CD4-positive, alpha-beta memory T cell (primary cell): ENCODE measurements around the gene LANCL1. TPM values are rescaled to one million over a fixed set of nuclear protein-coding genes. Genes with fewer than 3 reads are reported as not detected.

Experiments
- CTCF ChIA-PET: fragments of 350-600 bp; sonication (Branson Sonifier 250); formaldehyde crosslinking; loops from one replicate; lab custom pipeline; 2021; ENCODE audit warnings: inconsistent platforms; ENCODE audit not compliant: partially characterized antibody; lab: Charles Lee
- POLR2A ChIA-PET: fragments of 350-600 bp; sonication (Branson Sonifier 250); formaldehyde crosslinking; loops from one replicate; lab custom pipeline; 2021; ENCODE audit not compliant: partially characterized antibody; lab: Charles Lee
- DNase-seq, 5 donors: peaks; one replicate each; pipeline versions ENCODE4 v3.0.0 to v3.0.0-alpha.2; 2020 to 2022; ENCODE audit warnings: mixed read lengths in 1 of 5
- H3K27ac ChIP-seq: one replicate; pipeline ENCODE4 v1.7.0; 2013; ENCODE audit warnings: low read depth, low read length
- H3K27me3 ChIP-seq: 2 replicates; pipeline ENCODE4 v1.7.0; 2013; ENCODE audit warnings: mild to moderate bottlenecking, low read length, moderate library complexity; ENCODE audit not compliant: insufficient read depth
- H3K36me3 ChIP-seq: 2 replicates; pipeline ENCODE4 v1.7.0; 2013; ENCODE audit warnings: mild to moderate bottlenecking, low read length, moderate library complexity; ENCODE audit not compliant: insufficient read depth
- H3K4me1 ChIP-seq: 2 replicates; pipeline ENCODE4 v1.7.0; 2013; ENCODE audit warnings: mild to moderate bottlenecking, low read length, moderate library complexity; ENCODE audit not compliant: insufficient read depth
- H3K4me3 ChIP-seq, 2 donors: one replicate each; pipeline ENCODE4 v1.7.0; 2013; ENCODE audit warnings: low read length in 2 of 2, mild to moderate bottlenecking in 1 of 2
- H3K9me3 ChIP-seq, 2 donors: one replicate each; pipeline ENCODE4 v1.7.0; 2013; ENCODE audit warnings: low read length in 2 of 2, control low read depth in 1 of 2; ENCODE audit not compliant: control insufficient read depth in 1 of 2
- H3K27ac Mint-ChIP-seq, 7 donors: one replicate each; pipeline ENCODE4 v1.8.0; 2020 to 2021; ENCODE audit warnings: mixed read lengths in 7 of 7, mild to moderate bottlenecking in 6 of 7, inconsistent platforms in 3 of 7, moderate library complexity in 3 of 7
- H3K27me3 Mint-ChIP-seq, 2 donors: one replicate each; pipeline ENCODE4 v1.8.0; 2020 to 2021; ENCODE audit warnings: mixed read lengths in 2 of 2
- H3K36me3 Mint-ChIP-seq, 2 donors: one replicate each; pipeline ENCODE4 v1.8.0; 2020 to 2021; ENCODE audit warnings: mixed read lengths in 2 of 2, inconsistent platforms in 1 of 2, mild to moderate bottlenecking in 1 of 2
- H3K4me1 Mint-ChIP-seq, 4 donors: one replicate each; pipeline ENCODE4 v1.8.0; 2020 to 2021; ENCODE audit warnings: mixed read lengths in 4 of 4, mild to moderate bottlenecking in 1 of 4
- H3K4me3 Mint-ChIP-seq, 8 donors: one replicate each; pipeline ENCODE4 v1.8.0; 2020 to 2021; ENCODE audit warnings: mixed read lengths in 8 of 8, mild to moderate bottlenecking in 7 of 8, moderate library complexity in 6 of 8, inconsistent platforms in 3 of 8
- H3K9me3 Mint-ChIP-seq, 8 donors: one replicate each; pipeline ENCODE4 v1.8.0; 2020 to 2021; ENCODE audit warnings: mixed read lengths in 8 of 8, mild to moderate bottlenecking in 5 of 8, inconsistent platforms in 3 of 8, moderate library complexity in 1 of 8
- intact Hi-C: fragments of 100-400 bp; cut with micrococcal nuclease; formaldehyde crosslinking; loops from one replicate; pipeline ENCODE4 v1.15.1; 2023
- polyA plus RNA-seq, 2 donors: library from polyadenylated mRNA; unstranded; fragments of 300-500 nt; fragmentation: Illumina TruSeq; gene quantifications; one replicate each; pipeline ENCODE4 v1.2.3, GENCODE V29; 2021
- total RNA-seq, 2 experiments: library from RNA; stranded (reverse); gene quantifications; one replicate each; pipeline ENCODE4 v1.2.3, GENCODE V29; 2021

The LANCL1 gene
- total and polyA plus RNA-seq, 4 experiments from 2014 or later = 25.0 to 32.8 (median 29.4) TPM

- peaks cover 5 to 14% of the 10 kb centered on the region in 2 donors for H3K36me3 Mint-ChIP-seq
- H3K9me3 Mint-ChIP-seq = peaks cover 0 to 12% (median 10%) of the 10 kb centered on the region in 8 donors
- no peak for DNase-seq
- Histone ChIP-seq H3K4me1 (peaks cover 35% of the 10 kb centered on the region), H3K9me3 (no peaks in the 10 kb centered on the region), H3K27me3 (no peaks in the 10 kb centered on the region), H3K27ac (no peak overlapping the region), H3K36me3 (no peaks in the 10 kb centered on the region), H3K4me3 (no peak overlapping the region)
- ChIA-PET CTCF (no interaction called here), POLR2A (no interaction called here)
- H3K4me3 Mint-ChIP-seq = peak overlapping the region in 4 of 8 donors; percentile 20 to 75 (median 50)
- no peaks in the 10 kb centered on the region for H3K27me3 Mint-ChIP-seq
- intact Hi-C loops = no loop called here
- H3K27ac Mint-ChIP-seq = peak overlapping the region in 4 of 7 donors; percentile 18 to 69 (median 52)
- peaks cover 28 to 54% (median 45%) of the 10 kb centered on the region in 4 donors for H3K4me1 Mint-ChIP-seq
These were observed 3.5 kb upstream of the LANCL1 start for GRCh38 chr2:210480079-210480478.

GRCh38 chr2:210478661-210479060 is 2.1 kb upstream of the LANCL1 start:
- peaks cover under 1 to 15% of the 10 kb centered on the region in 2 donors for H3K36me3 Mint-ChIP-seq
- peak overlapping the region in 5 of 7 donors; percentile 14 to 98 (median 82) for H3K27ac Mint-ChIP-seq
- Histone ChIP-seq H3K27me3 (no peaks in the 10 kb centered on the region), H3K4me3 (no peak overlapping the region), H3K36me3 (no peaks in the 10 kb centered on the region), H3K27ac (no peak overlapping the region), H3K9me3 (no peaks in the 10 kb centered on the region), H3K4me1 (peaks cover 44% of the 10 kb centered on the region)
- peaks cover 35 to 65% (median 54%) of the 10 kb centered on the region in 4 donors for H3K4me1 Mint-ChIP-seq
- ChIA-PET POLR2A (no interaction called here), CTCF (no interaction called here)
- H3K9me3 Mint-ChIP-seq = peaks cover 0 to 4% (median 0%) of the 10 kb centered on the region in 8 donors
- peak overlapping the region in 5 of 8 donors; percentile 31 to 100 (median 100) for H3K4me3 Mint-ChIP-seq
- DNase-seq = no peak
- H3K27me3 Mint-ChIP-seq = no peaks in the 10 kb centered on the region
- intact Hi-C loops = no loop called here

- Histone ChIP-seq H3K27ac (peak overlapping the region; percentile 87), H3K4me3 (peak overlapping the region; percentile 74 to 82), H3K4me1 (peaks cover 44% of the 10 kb centered on the region), H3K27me3 (no peaks in the 10 kb centered on the region), H3K36me3 (peaks cover 4% of the 10 kb centered on the region), H3K9me3 (no peaks in the 10 kb centered on the region)
- Mint-ChIP-seq H3K27me3 (no peaks in the 10 kb centered on the region), H3K4me3 (peak overlapping the region; percentile 99 to 100 (median 100)), H3K4me1 (peaks cover 42 to 73% (median 60%) of the 10 kb centered on the region in 4 donors), H3K36me3 (peaks cover 8 to 23% of the 10 kb centered on the region in 2 donors), H3K9me3 (peaks cover 0 to 2% (median 0%) of the 10 kb centered on the region in 8 donors), H3K27ac (peak overlapping the region; percentile 95 to 100 (median 99))
- ChIA-PET CTCF (no interaction called here), POLR2A (interaction anchor here (0.7 to 1.8 kb wide), 2 partner anchors 9 to 474 kb away, joined by 3 to 5 read pairs; no protein-coding TSS in a partner anchor)
- intact Hi-C loops = loop anchor here (2.0 kb wide), 2 partner anchors 307 to 475 kb away; partner anchors contain the start of genes KANSL1L and RPE
- peak in 2 of 5 donors; percentile 5 to 15 for DNase-seq
These were observed 937 bp upstream of the LANCL1 start for GRCh38 chr2:210477496-210477895.

- H3K4me3 Mint-ChIP-seq = peak overlapping the region; percentile 67 to 99 (median 84)
- H3K27ac Mint-ChIP-seq = peak overlapping the region; percentile 70 to 95 (median 89)
- no peaks in the 10 kb centered on the region for H3K27me3 Mint-ChIP-seq
- ChIA-PET CTCF (interaction anchor here (0.7 to 1.3 kb wide), 2 partner anchors 27 kb away, joined by 3 read pairs; no protein-coding TSS in a partner anchor), POLR2A (interaction anchor here (1.7 to 1.8 kb wide), 2 partner anchors 7 to 10 kb away, joined by 5 read pairs; no protein-coding TSS in a partner anchor)
- peaks cover 12% of the 10 kb centered on the region for H3K36me3 ChIP-seq
- H3K4me1 Mint-ChIP-seq = peaks cover 46 to 69% (median 57%) of the 10 kb centered on the region in 4 donors
- no peaks in the 10 kb centered on the region for H3K27me3 ChIP-seq
- peaks cover 21 to 33% of the 10 kb centered on the region in 2 donors for H3K36me3 Mint-ChIP-seq
- peaks cover 0 to 2% (median 0%) of the 10 kb centered on the region in 8 donors for H3K9me3 Mint-ChIP-seq
- intact Hi-C loops = loop anchor here (1.0 to 2.0 kb wide), 3 partner anchors 34 to 473 kb away; partner anchors contain the start of genes KANSL1L and RPE
- H3K9me3 ChIP-seq = no peaks in the 10 kb centered on the region
- H3K27ac ChIP-seq = peak overlapping the region; percentile 87
- H3K4me3 ChIP-seq = peak overlapping the region; percentile 74 to 82
- H3K4me1 ChIP-seq = peaks cover 44% of the 10 kb centered on the region
- DNase-seq = peak in 3 of 5 donors; percentile 5 to 16 (median 9)
These were observed 853 bp downstream of the LANCL1 start for GRCh38 chr2:210475706-210476105.

GRCh38 chr2:210474776-210475175 is 1.8 kb downstream of the LANCL1 start:
- intact Hi-C loops = loop anchor here (1.0 kb wide), 1 partner anchor 33 kb away; no protein-coding TSS in a partner anchor
- H3K27ac Mint-ChIP-seq = peak overlapping the region; percentile 1 to 95 (median 39)
- Histone ChIP-seq H3K27ac (no peak overlapping the region), H3K36me3 (peaks cover 19% of the 10 kb centered on the region), H3K27me3 (no peaks in the 10 kb centered on the region), H3K9me3 (no peaks in the 10 kb centered on the region), H3K4me1 (peaks cover 36% of the 10 kb centered on the region), H3K4me3 (no peak overlapping the region)
- no peak for DNase-seq
- H3K4me3 Mint-ChIP-seq = peak overlapping the region; percentile 11 to 76 (median 35)
- H3K27me3 Mint-ChIP-seq = no peaks in the 10 kb centered on the region
- peaks cover 42 to 60% (median 50%) of the 10 kb centered on the region in 4 donors for H3K4me1 Mint-ChIP-seq
- CTCF ChIA-PET = interaction anchor here (1.3 kb wide), 1 partner anchor 28 kb away, joined by 3 read pairs; no protein-coding TSS in a partner anchor
- peaks cover 0 to 2% (median 0%) of the 10 kb centered on the region in 8 donors for H3K9me3 Mint-ChIP-seq
- POLR2A ChIA-PET = interaction anchor here (1.7 kb wide), 1 partner anchor 9 kb away, joined by 5 read pairs; no protein-coding TSS in a partner anchor
- H3K36me3 Mint-ChIP-seq = peaks cover 28 to 42% of the 10 kb centered on the region in 2 donors

- Histone ChIP-seq H3K4me1 (no peaks in the 10 kb centered on the region), H3K9me3 (no peaks in the 10 kb centered on the region), H3K4me3 (no peak overlapping the region), H3K27me3 (no peaks in the 10 kb centered on the region), H3K36me3 (peaks cover 10% of the 10 kb centered on the region), H3K27ac (no peak overlapping the region)
- intact Hi-C loops = no loop called here
- Mint-ChIP-seq H3K9me3 (no peaks in the 10 kb centered on the region), H3K36me3 (peaks cover 61 to 72% of the 10 kb centered on the region in 2 donors), H3K27me3 (no peaks in the 10 kb centered on the region), H3K27ac (peak overlapping the region in 2 of 7 donors; percentile 2 to 11), H3K4me3 (no peak overlapping the region), H3K4me1 (peaks cover 11 to 14% (median 12%) of the 10 kb centered on the region in 4 donors)
- no peak for DNase-seq
- CTCF ChIA-PET = interaction anchor here (1.9 kb wide), 1 partner anchor 17 kb away, joined by 5 read pairs; no protein-coding TSS in a partner anchor
- POLR2A ChIA-PET = no interaction called here
These were observed 15.2 kb downstream of the LANCL1 start for GRCh38 chr2:210461401-210461800.
